SK-N-MC (cell line): ENCODE data around the gene ASMT.

ENCODE experiments used
- EZH2 ChIP-seq: fragments of 200-600 bp; sonication (generic); IDR thresholded peaks from one replicate; pipeline ENCODE4 v1.6.1; 2017; ENCODE audit warnings: antibody characterized with exemption
- FOXP2 ChIP-seq: optimal IDR thresholded peaks from 2 replicates; pipeline ENCODE3; 2011; ENCODE audit warnings: mild to moderate bottlenecking, moderate library complexity; ENCODE audit not compliant: insufficient read depth; ENCODE audit errors: extremely low read length, control extremely low read depth

GRCh38 chrX:1649621-1650020, 34.8 kb downstream of the ASMT start:
- TF ChIP-seq EZH2 (no peak), FOXP2 (no peak)
